GM19023 (cell line): Measurements from ENCODE around the gene DPP10.

Experiments used
- ATAC-seq: cut with Tn5 transposase; IDR thresholded peaks from one replicate; pipeline ENCODE4 v1.9.1; 2021; ENCODE audit warnings: mild to moderate bottlenecking, moderate library complexity; ENCODE audit not compliant: unreplicated experiment

Gene DPP10

DNA sequence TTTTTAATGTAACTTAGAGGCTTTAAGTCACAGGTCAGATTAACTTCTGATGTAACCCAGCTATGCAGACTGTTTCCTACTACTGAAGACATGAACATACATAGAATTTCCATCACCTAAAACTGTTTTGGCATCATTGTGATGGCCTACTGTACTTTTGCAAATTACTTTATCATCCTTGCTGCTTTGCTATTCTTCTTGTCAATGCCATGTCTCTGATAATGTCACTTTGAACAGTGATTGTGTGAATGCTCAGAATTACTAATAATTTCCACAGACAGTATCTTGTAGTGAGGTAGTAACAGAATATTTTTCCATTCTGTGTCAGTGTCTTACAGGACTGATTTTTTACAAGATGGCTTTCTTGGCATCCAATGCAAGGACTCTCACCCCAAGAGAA is 663.5 kb downstream of the DPP10 start:
- ATAC-seq: no peak

- no peak for ATAC-seq
These were observed 672.7 kb downstream of the DPP10 start for GRCh38 chr2:115115135-115115534.

DNA sequence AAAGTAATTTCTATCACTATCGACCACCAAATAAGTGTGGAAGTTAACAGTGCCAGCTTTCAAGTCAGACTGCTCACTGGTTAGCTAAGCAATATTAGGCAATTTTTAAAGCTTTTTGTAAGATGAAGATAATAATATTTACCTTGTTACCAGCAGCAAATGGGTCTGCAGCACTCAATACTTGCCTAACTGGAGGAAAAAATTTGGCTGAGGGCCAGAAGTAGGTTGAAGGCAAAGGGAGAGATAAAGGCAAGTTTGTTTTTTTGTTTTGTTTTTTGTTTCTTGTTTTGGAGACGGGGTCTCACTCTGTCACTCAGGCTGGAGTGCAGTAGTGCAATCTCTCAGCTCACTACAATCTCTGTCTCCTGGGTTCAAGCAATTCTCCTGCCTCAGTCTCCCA is 675.9 kb downstream of the DPP10 start:
- ATAC-seq: no peak

- no peak for ATAC-seq
These were observed 676.6 kb downstream of the DPP10 start for GRCh38 chr2:115119086-115119485.

- ATAC-seq: no peak
These were observed 680.3 kb downstream of the DPP10 start for GRCh38 chr2:115122701-115123100.

DNA sequence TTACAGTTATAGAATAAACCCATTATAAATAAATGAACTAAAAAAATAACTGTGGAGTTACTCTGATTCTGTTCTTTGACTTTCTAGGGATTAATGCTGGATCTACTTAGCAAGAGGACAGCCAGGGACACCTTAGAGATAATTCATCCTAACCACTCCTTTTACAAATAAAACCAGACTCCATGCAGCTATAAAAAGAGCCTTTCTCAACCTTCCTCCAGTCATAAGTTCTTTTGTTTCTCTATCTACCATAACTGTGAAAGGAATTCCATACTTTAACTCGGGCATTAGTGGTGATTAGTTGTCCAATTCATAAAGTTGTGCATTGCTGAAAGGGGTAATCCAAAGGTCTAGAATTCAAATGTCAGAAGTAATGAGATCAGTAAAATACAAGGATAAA is 682.4 kb downstream of the DPP10 start:
- ATAC-seq: no peak

DNA sequence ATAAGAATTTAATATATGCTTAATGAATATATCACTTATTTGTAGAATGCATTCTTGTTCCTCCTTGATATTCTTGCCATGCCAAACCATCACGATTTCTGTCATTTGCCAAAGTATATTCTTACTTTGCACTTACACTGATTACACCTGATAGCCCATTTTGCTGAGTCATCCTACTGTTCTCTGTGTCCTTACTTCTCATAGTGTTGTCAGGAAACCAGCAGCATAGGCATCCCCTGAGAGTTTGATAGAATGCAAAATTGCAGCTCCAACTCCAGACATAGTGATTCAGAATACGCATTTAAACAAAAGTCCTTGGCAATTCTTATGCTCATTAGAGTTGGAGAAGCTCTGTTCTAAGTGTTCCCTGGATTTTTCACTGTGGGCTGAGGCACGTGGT is 687.1 kb downstream of the DPP10 start:
- no peak for ATAC-seq

GRCh38 chr2:115160531-115161080 is 718.2 kb downstream of the DPP10 start:
- no peak for ATAC-seq

GRCh38 chr2:115161081-115161770 is 718.8 kb downstream of the DPP10 start:
- ATAC-seq: no peak

DNA sequence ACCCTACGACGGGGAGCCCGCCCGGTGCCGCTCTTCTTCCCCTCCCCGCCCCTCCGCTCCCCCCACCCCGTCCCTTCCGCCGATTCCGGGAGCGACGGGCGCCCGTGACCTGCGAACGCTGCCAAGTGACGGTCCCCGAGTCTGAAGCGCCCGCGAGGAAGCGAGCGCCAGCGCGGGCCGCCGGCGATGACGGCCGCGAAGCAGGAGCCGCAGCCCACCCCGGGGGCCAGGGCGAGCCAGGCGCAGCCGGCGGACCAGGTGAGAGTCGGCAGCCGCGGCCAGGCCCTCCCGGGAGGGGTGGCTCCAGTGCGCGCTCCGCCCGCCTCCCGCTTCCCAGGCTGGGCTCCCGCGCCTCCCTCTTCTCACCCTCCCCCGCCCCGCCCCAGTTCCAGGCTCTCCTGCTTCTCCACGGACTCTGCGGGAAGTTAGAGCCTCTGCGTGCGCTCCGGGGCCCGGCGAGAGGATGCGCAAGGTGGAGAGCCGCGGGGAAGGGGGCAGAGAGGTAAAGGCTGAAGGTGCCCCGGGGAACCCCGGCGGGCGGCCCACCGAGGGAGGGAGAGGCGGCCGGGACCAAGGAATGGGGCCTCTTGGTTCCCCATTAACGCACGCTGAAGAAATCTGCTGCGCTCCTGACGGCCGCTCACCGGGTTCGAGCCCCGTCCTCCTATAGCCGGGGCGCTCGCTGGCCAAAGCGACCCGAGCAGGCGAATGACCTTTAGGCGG is 719.5 kb downstream of the DPP10 start:
- ATAC-seq: no peak

- no peak for ATAC-seq
These were observed 720.3 kb downstream of the DPP10 start for GRCh38 chr2:115162494-115163293.

- ATAC-seq: no peak
These were observed 721.1 kb downstream of the DPP10 start for GRCh38 chr2:115163572-115163971.

GRCh38 chr2:115165529-115166109 is 723.2 kb downstream of the DPP10 start:
- ATAC-seq: no peak

DNA sequence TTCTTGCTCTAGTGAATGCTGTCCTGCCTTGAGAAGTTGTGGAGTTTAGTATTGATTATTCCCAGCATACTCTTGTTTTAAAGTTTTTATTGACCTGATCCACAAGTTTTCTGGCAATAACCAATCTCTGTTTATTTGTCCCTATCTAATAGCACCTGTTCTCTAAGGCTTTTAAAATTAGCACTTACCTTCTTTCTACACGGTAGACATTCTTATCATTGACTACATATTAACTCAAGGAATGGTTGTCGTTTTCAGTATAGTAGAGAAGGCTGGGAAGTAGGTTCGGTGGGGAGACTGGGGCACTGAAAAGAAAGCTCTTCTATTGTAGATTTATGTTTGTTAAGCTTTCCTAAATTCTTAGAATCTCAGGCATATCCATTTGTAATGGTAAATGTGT is 726.0 kb downstream of the DPP10 start:
- ATAC-seq: no peak

- ATAC-seq: no peak
These were observed 727.4 kb downstream of the DPP10 start for GRCh38 chr2:115169814-115170213.

GRCh38 chr2:115171751-115172150 is 729.3 kb downstream of the DPP10 start:
- ATAC-seq: no peak

DNA sequence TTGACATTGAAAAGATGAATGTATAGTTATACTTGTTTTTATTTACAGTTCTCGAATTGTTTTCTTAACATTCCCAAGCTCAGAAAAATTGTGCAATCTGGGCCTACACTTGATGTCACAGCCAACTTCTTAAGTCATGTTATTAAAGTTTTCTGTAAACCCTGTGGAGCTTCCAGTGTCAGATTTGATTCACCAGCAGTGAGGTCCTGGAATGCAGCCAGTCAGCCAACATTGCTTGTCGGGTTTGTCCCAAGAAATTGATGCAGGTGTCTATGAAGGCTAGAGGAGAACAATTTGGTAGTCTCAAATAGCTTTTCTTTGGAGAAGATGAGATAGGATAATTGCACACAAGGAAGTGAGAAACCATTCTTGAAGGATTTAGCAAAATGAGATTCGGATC is 732.2 kb downstream of the DPP10 start:
- ATAC-seq: no peak

DNA sequence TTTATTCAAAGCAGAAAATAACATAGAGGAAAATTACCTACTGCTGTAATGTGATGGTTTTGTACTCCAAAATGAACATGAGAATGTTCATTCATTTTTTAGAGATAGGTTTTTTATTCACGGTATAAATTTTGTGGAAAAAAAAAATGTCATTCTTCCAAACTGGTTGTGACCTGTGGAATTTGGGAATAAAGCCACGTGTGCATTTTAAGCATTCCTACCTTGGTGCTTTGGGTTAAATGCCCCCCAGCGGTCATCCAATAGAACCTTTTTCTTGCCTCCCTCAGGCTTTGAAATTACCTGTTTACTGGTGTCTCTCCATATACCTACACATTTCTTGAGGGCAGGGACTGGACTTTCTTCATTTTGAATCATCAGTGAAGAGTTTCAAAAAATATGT is 740.7 kb downstream of the DPP10 start:
- no peak for ATAC-seq

GRCh38 chr2:115190459-115190858 is 748.0 kb downstream of the DPP10 start:
- ATAC-seq: no peak

GRCh38 chr2:115194623-115195022 is 752.2 kb downstream of the DPP10 start:
- ATAC-seq: no peak

GRCh38 chr2:115196587-115196986 is 754.1 kb downstream of the DPP10 start:
- ATAC-seq: no peak
